Naive thymus-derived CD4-positive, alpha-beta T cell (primary cell): ENCODE results near the gene PRSS33. TPM values are rescaled to one million over a fixed set of nuclear protein-coding genes. Genes with fewer than 3 reads are reported as not detected.

Experiments used
- ATAC-seq: fragments of 150-1000 bp; cut with Tn5 transposase; 2 replicates; pipeline ENCODE4 v1.10.0; 2021; ENCODE audit warnings: mild to moderate bottlenecking, moderate library complexity
- CTCF ChIA-PET: fragments of 350-600 bp; sonication (Branson Sonifier 250); formaldehyde crosslinking; loops from one replicate; lab custom pipeline; 2021; ENCODE audit warnings: antibody characterized with exemption; lab: Charles Lee
- POLR2A ChIA-PET: fragments of 350-600 bp; sonication (Branson Sonifier 250); formaldehyde crosslinking; loops from one replicate; lab custom pipeline; 2021; ENCODE audit warnings: antibody characterized with exemption, inconsistent platforms; lab: Charles Lee
- DNase-seq, 9 donors: peaks; one replicate each; pipeline versions ENCODE4 v3.0.0 to v3.0.0-alpha.2; 2020 to 2022; ENCODE audit warnings: mixed read lengths in 1 of 9
- H3K27ac ChIP-seq: one replicate; pipeline ENCODE4 v1.7.0; 2013; ENCODE audit warnings: mild to moderate bottlenecking, low read depth, low read length, moderate library complexity
- H3K27me3 ChIP-seq, 2 donors: one replicate each; pipeline ENCODE4 v1.7.0; 2013; ENCODE audit warnings: low read length in 2 of 2, mild to moderate bottlenecking in 2 of 2, moderate library complexity in 2 of 2; ENCODE audit not compliant: control insufficient read depth in 2 of 2, insufficient read depth in 2 of 2
- H3K36me3 ChIP-seq, 3 experiments: 1 replicate in 2 of 3; 2 replicates in 1 of 3; pipeline ENCODE4 v1.7.0; 2013; ENCODE audit warnings: low read length in 3 of 3, mild to moderate bottlenecking in 3 of 3, moderate library complexity in 1 of 3; ENCODE audit not compliant: insufficient read depth in 3 of 3, control insufficient read depth in 2 of 3
- H3K4me1 ChIP-seq, 2 donors: one replicate each; pipeline ENCODE4 v1.7.0; 2013; ENCODE audit warnings: low read length in 2 of 2, mild to moderate bottlenecking in 2 of 2, moderate library complexity in 1 of 2; ENCODE audit not compliant: control insufficient read depth in 2 of 2, insufficient read depth in 2 of 2
- H3K4me3 ChIP-seq: 2 replicates; pipeline ENCODE4 v1.7.0; 2013; ENCODE audit warnings: mild to moderate bottlenecking, low read length
- H3K9me3 ChIP-seq, 3 experiments: 1 replicate in 2 of 3; 2 replicates in 1 of 3; pipeline ENCODE4 v1.7.0; 2013; ENCODE audit warnings: low read length in 3 of 3; ENCODE audit not compliant: control insufficient read depth in 2 of 3
- H3K27ac Mint-ChIP-seq, 9 donors: one replicate each; pipeline ENCODE4 v1.8.0; 2020 to 2022; ENCODE audit warnings: mixed read lengths in 9 of 9, mild to moderate bottlenecking in 8 of 9, moderate library complexity in 5 of 9, inconsistent platforms in 2 of 9
- H3K27me3 Mint-ChIP-seq, 5 donors: one replicate each; pipeline ENCODE4 v1.8.0; 2021 to 2022; ENCODE audit warnings: mixed read lengths in 5 of 5, mild to moderate bottlenecking in 1 of 5
- H3K36me3 Mint-ChIP-seq, 5 donors: one replicate each; pipeline ENCODE4 v1.8.0; 2020 to 2022; ENCODE audit warnings: mixed read lengths in 5 of 5, mild to moderate bottlenecking in 3 of 5, inconsistent platforms in 1 of 5
- H3K4me1 Mint-ChIP-seq, 7 donors: one replicate each; pipeline ENCODE4 v1.8.0; 2020 to 2022; ENCODE audit warnings: mixed read lengths in 7 of 7, mild to moderate bottlenecking in 3 of 7, inconsistent platforms in 1 of 7
- H3K4me3 Mint-ChIP-seq, 10 donors: one replicate each; pipeline ENCODE4 v1.8.0; 2020 to 2022; ENCODE audit warnings: mild to moderate bottlenecking in 10 of 10, mixed read lengths in 10 of 10, moderate library complexity in 6 of 10, inconsistent platforms in 2 of 10
- H3K9me3 Mint-ChIP-seq, 11 donors: one replicate each; pipeline ENCODE4 v1.8.0; 2020 to 2022; ENCODE audit warnings: mixed read lengths in 11 of 11, mild to moderate bottlenecking in 4 of 11, inconsistent platforms in 1 of 11, moderate library complexity in 1 of 11
- intact Hi-C, 2 donors: fragments of 100-400 bp; cut with micrococcal nuclease; formaldehyde crosslinking; loops; one replicate each; pipeline ENCODE4 v1.15.1; 2023
- polyA plus RNA-seq, 2 donors: library from polyadenylated mRNA; unstranded; fragments of 300-500 nt; fragmentation: Illumina TruSeq; gene quantifications; one replicate each; pipeline ENCODE4 v1.2.3, GENCODE V29; 2021
- total RNA-seq, 6 experiments: library from RNA in 5 of 6; stranded (reverse) in 5 of 6; gene quantifications; 1 replicate in 5 of 6; 2 replicates in 1 of 6; pipeline ENCODE4 v1.2.3 and lab custom pipeline; 2021 to 2026

Gene PRSS33
- total and polyA plus RNA-seq, 7 experiments from 2014 or later: 0.19 TPM; not detected in 6

DNA sequence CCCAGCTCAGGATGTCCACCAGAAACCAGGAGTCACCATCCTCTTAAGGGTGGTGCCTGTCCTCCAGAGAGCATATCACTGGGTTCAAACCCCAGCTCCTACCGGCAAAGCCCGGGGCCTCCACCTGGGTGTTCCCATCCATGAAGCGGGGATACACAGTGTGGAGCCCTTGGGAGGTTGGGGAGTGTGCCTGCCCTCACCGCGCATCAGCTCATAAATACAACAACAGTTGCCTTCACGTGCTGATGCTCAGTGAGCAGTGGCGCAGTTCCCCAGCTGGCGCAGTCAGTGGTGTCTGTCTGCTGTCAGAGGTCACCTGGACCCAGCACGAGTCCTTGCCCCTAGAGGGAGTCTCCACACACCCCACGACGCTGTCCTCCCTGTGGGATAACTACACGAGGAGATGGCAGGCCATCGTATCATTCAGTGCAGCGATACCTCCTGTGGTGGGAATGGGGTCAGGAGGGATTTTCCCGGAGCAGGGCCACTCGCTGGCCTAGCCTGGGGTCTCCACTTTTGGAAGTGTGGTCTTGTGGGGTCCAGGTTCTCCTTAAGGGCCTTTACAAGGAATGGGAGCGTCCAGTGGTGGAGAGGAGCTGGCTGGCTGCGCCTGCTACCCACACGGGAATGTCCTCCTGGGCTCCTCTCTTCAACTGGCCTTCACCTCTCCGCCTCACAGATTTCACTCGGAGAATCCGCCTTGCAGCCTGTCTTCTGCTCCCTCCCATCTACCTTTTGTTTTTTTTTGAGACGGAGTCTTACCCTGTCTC is 8.0 kb downstream of the PRSS33 start:
- Histone ChIP-seq H3K36me3 (peaks cover 0 to 19% (median 0%) of the 10 kb centered on the region in 3 experiments), H3K27me3 (no peaks in the 10 kb centered on the region), H3K27ac (peak overlapping the region; percentile 99), H3K9me3 (no peaks in the 10 kb centered on the region), H3K4me1 (peaks cover 19 to 24% of the 10 kb centered on the region in 2 donors), H3K4me3 (no peak overlapping the region)
- peak overlapping the region in 9 of 10 donors; percentile 10 to 97 (median 95) for H3K4me3 Mint-ChIP-seq
- peak overlapping the region; percentile 49 to 99 (median 98) for H3K27ac Mint-ChIP-seq
- peaks cover 14 to 40% (median 34%) of the 10 kb centered on the region in 7 donors for H3K4me1 Mint-ChIP-seq
- DNase-seq: peak in 1 of 9 donors; percentile 7
- POLR2A ChIA-PET: interaction anchor here (0.9 to 3.2 kb wide), 6 partner anchors 27 to 624 kb away, joined by 3 to 66 read pairs (median 4); partner anchors contain the start of genes ATP6V0C, FLYWCH2, SRRM2 and TRAF7
- peaks cover 0 to 3% (median 0%) of the 10 kb centered on the region in 5 donors for H3K27me3 Mint-ChIP-seq
- no peaks in the 10 kb centered on the region for H3K9me3 Mint-ChIP-seq
- CTCF ChIA-PET: no interaction called here
- peaks cover 0 to 2% (median 0%) of the 10 kb centered on the region in 5 donors for H3K36me3 Mint-ChIP-seq
- intact Hi-C loops: loop anchor here (5.0 to 10.0 kb wide), 5 partner anchors 88 to 622 kb away; partner anchors contain the start of genes FLYWCH2 (in 1 of the 2), RNPS1 (in 1 of the 2), TRAF7 (in 1 of the 2) and ZNF213 (in 1 of the 2)
- ATAC-seq: no peak

- DNase-seq (no peak), ATAC-seq (no peak)
- Histone ChIP-seq H3K4me1 (peaks cover 19 to 24% of the 10 kb centered on the region in 2 donors), H3K27me3 (no peaks in the 10 kb centered on the region), H3K4me3 (peak overlapping the region; percentile 93), H3K27ac (peak overlapping the region; percentile 99), H3K36me3 (peaks cover 0 to 27% (median 0%) of the 10 kb centered on the region in 3 experiments), H3K9me3 (no peaks in the 10 kb centered on the region)
- Mint-ChIP-seq H3K36me3 (peaks cover 0 to 2% (median 0%) of the 10 kb centered on the region in 5 donors), H3K4me1 (peaks cover 14 to 43% (median 34%) of the 10 kb centered on the region in 7 donors), H3K9me3 (no peaks in the 10 kb centered on the region), H3K27me3 (no peaks in the 10 kb centered on the region), H3K4me3 (peak overlapping the region; percentile 91 to 97 (median 95)), H3K27ac (peak overlapping the region; percentile 96 to 99 (median 98))
- intact Hi-C loops: loop anchor here (5.0 to 10.0 kb wide), 5 partner anchors 89 to 621 kb away; partner anchors contain the start of genes FLYWCH2 (in 1 of the 2), RNPS1 (in 1 of the 2), TRAF7 (in 1 of the 2) and ZNF213 (in 1 of the 2)
- CTCF ChIA-PET: no interaction called here
- POLR2A ChIA-PET: interaction anchor here (0.6 to 3.2 kb wide), 16 partner anchors 9 to 814 kb away, joined by 3 to 66 read pairs (median 3); partner anchors contain the start of genes ATP6V0C, FLYWCH2, KCTD5 and PRSS33
These were observed 8.8 kb downstream of the PRSS33 start for GRCh38 chr16:2778630-2778958.

DNA sequence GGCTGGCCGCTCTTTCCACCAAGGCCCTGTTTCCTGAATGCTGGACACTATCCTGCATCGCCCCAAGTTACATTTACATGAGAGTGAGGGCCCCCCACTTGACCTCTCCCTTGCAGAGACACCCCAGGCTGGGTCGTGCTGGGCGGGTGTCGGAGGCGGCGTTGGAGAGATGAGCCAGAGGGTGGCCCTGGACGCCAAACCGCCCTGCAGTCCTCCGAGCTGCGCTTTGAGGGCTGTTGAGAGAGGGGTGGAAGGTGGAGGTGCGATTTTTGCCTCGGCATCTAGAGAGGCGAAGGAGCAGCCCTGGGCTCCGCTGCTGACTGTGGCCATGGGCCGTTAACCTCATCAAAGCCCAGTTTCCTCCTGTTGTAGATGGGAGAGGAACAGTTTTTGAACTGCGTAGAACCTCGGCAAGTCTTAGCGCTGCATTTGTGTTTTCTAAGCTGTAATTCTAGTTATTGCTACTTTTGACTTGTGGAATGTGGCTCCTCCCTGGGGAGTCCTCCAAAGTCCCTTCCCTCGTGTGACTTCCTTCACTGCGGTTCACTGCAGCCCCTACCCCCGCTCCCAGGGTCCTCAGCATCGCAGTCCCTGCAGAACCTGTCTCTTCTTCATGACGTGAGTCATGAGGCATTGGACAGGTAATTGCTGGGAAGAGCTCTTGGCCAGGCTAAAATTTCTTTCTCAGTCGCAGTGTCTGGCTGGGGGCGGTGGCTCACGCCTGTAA is 9.3 kb downstream of the PRSS33 start:
- no peaks in the 10 kb centered on the region for H3K27me3 Mint-ChIP-seq
- H3K4me3 Mint-ChIP-seq: peak overlapping the region; percentile 91 to 97 (median 95)
- peak overlapping the region; percentile 96 to 99 (median 98) for H3K27ac Mint-ChIP-seq
- peak in 5 of 9 donors; percentile 34 to 56 (median 46) for DNase-seq
- peak overlapping the region; percentile 99 for H3K27ac ChIP-seq
- no peaks in the 10 kb centered on the region for H3K9me3 Mint-ChIP-seq
- ATAC-seq: peak; percentile 44
- ChIA-PET POLR2A (interaction anchor here (0.6 to 3.2 kb wide), 19 partner anchors 10 to 813 kb away, joined by 3 to 66 read pairs (median 3); partner anchors contain the start of genes ATP6V0C, FLYWCH2, KCTD5 and PRSS33), CTCF (interaction anchor here (0.6 kb wide), 2 partner anchors 21 to 139 kb away, joined by 3 to 4 read pairs; no protein-coding TSS in a partner anchor)
- no peaks in the 10 kb centered on the region for H3K9me3 ChIP-seq
- no peaks in the 10 kb centered on the region for H3K27me3 ChIP-seq
- peaks cover 14 to 48% (median 34%) of the 10 kb centered on the region in 7 donors for H3K4me1 Mint-ChIP-seq
- intact Hi-C loops: loop anchor here (1.0 to 10.0 kb wide), 12 partner anchors 26 to 621 kb away; partner anchors contain the start of genes SRRM2 (in 2 of the 2), FLYWCH2 (in 1 of the 2), KCTD5 (in 1 of the 2) and RNPS1 (in 1 of the 2)
- H3K36me3 Mint-ChIP-seq: peaks cover 0 to 2% (median 1%) of the 10 kb centered on the region in 5 donors
- H3K4me1 ChIP-seq: peaks cover 19 to 24% of the 10 kb centered on the region in 2 donors
- peaks cover 0 to 32% (median 0%) of the 10 kb centered on the region in 3 experiments for H3K36me3 ChIP-seq
- H3K4me3 ChIP-seq: peak overlapping the region; percentile 93

DNA sequence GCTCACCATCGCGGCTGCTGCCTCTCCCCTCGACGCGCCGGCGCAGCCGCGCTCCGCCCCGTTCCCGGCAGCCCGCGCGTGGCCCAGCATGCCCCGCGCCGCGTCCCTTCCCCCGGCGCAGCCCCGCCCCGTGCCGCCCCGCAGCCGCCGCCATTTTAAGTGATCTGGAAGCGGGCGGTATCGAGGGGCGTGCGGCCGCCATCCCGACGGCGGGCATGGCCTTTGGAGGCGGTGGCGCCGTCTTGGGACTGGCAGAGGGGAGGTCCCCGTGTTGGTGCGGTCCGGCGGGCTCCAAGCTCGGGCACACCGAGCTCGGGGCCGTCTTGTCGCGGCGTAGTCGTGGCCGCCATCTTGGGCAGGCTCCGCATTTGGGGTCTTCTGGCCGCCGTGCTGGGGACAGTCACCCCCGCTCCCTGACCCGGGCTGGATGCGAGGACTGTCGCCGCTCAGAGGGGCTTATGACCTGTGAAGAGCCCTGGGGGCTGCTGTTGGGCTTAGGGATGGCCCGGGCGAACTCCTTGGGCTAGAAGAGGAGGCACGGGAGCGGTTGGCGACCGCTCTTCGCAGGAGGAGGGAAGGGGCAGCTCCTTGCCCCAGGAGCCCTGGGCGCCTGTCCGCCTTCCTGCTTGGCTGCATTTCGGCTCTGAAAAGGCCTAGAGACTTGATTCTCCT is 10.0 kb downstream of the PRSS33 start, which contains the start of gene ELOB:
Gene ELOB (minus strand): TSS at position 50 of the 672 bp plus-strand sequence. CDS start 41 bp downstream, at position 9.
- H3K9me3 Mint-ChIP-seq: no peaks in the 10 kb centered on the region
- Histone ChIP-seq H3K27ac (peak within 1 kb of the TSS; percentile 99), H3K9me3 (no peaks in the 10 kb centered on the region), H3K4me3 (peak within 1 kb of the TSS; percentile 93), H3K36me3 (peaks cover 0 to 38% (median 0%) of the 10 kb centered on the region in 3 experiments), H3K27me3 (no peaks in the 10 kb centered on the region), H3K4me1 (peaks cover 19 to 24% of the 10 kb centered on the region in 2 donors)
- H3K27ac Mint-ChIP-seq: peak within 1 kb of the TSS; percentile 96 to 99 (median 98)
- CTCF ChIA-PET: interaction anchor here (0.6 kb wide), 1 partner anchor 140 kb away, joined by 4 read pairs; no protein-coding TSS in a partner anchor
- no peaks in the 10 kb centered on the region for H3K27me3 Mint-ChIP-seq
- peak; percentile 95 for ATAC-seq
- H3K36me3 Mint-ChIP-seq: peaks cover 4 to 7% (median 6%) of the 10 kb centered on the region in 5 donors
- peaks cover 20 to 55% (median 38%) of the 10 kb centered on the region in 7 donors for H3K4me1 Mint-ChIP-seq
- intact Hi-C loops: loop anchor here (1.0 to 10.0 kb wide), 12 partner anchors 25 to 620 kb away; partner anchors contain the start of genes SRRM2 (in 2 of the 2), FLYWCH2 (in 1 of the 2), KCTD5 (in 1 of the 2) and RNPS1 (in 1 of the 2)
- DNase-seq: peak; percentile 81 to 95 (median 90)
- POLR2A ChIA-PET: interaction anchor here (0.6 to 3.2 kb wide), 15 partner anchors 10 to 1100 kb away, joined by 3 to 66 read pairs (median 6); partner anchors contain the start of genes ATP6V0C, FLYWCH2, JPT2 and SRRM2
- H3K4me3 Mint-ChIP-seq: peak within 1 kb of the TSS; percentile 93 to 97 (median 96)

DNA sequence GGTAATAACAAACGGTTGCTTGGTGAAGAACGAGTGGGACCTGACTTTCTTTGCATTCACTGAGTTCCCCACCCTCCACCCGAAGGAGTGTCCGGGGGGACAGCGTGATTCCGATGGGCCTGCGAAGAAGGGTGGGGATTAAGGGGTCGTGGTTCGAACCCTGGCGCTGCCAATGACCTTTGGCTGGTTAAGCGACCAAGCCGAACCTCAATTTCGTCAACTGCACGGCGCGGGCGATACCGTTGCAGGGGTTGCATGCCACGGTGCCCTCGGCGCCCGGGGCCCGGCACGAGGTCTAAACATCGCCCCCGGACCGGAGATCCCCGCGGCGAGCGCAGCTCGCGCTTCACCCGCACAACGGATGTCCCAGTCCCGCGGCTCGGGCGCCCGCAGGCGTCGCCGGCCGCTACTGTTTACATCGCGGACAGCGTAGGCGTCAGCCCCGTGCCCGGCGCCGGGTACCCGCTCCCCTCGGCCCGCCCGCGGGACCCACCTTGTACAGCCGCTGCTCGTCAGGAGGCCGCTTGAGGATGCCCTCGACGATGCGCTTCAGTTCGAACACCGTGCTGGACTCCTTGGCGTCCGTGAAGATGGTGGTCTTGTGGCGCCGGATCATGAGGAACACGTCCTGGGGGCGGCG is 10.7 kb downstream of the PRSS33 start:
- Mint-ChIP-seq H3K27me3 (no peaks in the 10 kb centered on the region), H3K27ac (peak overlapping the region; percentile 92 to 99 (median 96)), H3K4me3 (peak overlapping the region; percentile 91 to 97 (median 94)), H3K9me3 (peaks cover 0 to 2% (median 0%) of the 10 kb centered on the region in 11 donors), H3K4me1 (peaks cover 20 to 57% (median 38%) of the 10 kb centered on the region in 7 donors), H3K36me3 (peaks cover 4 to 11% (median 9%) of the 10 kb centered on the region in 5 donors)
- Histone ChIP-seq H3K27me3 (no peaks in the 10 kb centered on the region), H3K27ac (peak overlapping the region; percentile 86), H3K4me1 (peaks cover 19 to 24% of the 10 kb centered on the region in 2 donors), H3K4me3 (peak overlapping the region; percentile 72), H3K9me3 (no peaks in the 10 kb centered on the region), H3K36me3 (peaks cover 0 to 44% (median under 1%) of the 10 kb centered on the region in 3 experiments)
- ATAC-seq: peak; percentile 33
- peak in 2 of 9 donors; percentile 6 to 61 for DNase-seq
- POLR2A ChIA-PET: interaction anchor here (0.6 to 3.9 kb wide), 14 partner anchors 9 to 1099 kb away, joined by 3 to 66 read pairs (median 4); partner anchors contain the start of genes FLYWCH2, JPT2 and SRRM2
- intact Hi-C loops: loop anchor here (1.0 to 10.0 kb wide), 12 partner anchors 24 to 619 kb away; partner anchors contain the start of genes SRRM2 (in 2 of the 2), FLYWCH2 (in 1 of the 2), KCTD5 (in 1 of the 2) and RNPS1 (in 1 of the 2)
- CTCF ChIA-PET: no interaction called here
